Fibroblast of skin of right quadriceps (primary cell): ENCODE results near the gene NDUFV1.

ENCODE experiments used
- DNase-seq: peaks from one replicate; pipeline ENCODE4 v3.0.0-alpha.2; 2013

The NDUFV1 gene

DNA sequence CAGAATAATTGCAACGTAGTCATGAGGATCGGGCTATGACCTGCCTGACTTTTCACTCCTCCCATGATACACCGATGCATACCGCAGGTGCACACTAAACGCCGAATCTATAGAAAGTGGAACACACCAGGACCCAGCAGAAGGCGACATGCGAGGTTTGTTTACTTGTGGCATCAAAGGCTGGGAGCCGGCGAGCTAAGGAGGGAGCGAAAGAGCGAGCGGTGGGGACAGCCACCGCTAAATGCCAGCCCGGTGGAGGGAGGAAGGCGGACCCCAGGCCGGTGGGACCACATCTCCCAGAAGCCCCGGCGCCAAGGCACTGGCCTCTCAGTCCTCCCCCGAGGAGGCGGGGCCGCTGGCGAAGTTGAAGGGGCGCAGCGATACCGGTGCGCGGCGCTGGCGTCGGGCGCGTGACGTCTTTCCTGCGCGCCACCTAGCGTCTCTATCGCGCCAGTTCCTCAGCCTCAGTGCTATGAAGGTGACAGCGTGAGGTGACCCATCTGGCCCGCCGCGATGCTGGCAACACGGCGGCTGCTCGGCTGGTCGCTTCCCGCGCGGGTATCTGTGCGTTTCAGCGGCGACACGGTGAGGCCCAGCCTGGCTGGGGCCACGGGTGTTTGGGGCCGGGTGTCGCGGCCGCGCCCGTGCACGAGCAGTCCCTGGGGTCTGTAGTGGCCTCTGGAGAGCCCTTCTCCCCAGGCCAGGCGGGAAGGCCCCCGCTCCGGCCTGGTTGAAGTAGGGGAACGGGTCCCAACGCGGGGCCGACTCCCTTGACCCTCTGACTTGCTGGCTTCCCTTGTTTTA is at the start of gene NDUFV1:
Gene NDUFV1 (plus strand): TSS at position 445 of the 804 bp plus-strand sequence. CDS start 69 bp downstream, at position 514.
- DNase-seq, result peak; percentile 91

GRCh38 chr11:67558084-67558772 is 48.5 kb upstream of the NDUFV1 start:
- no peak for DNase-seq

- DNase-seq, result no peak
Observed at GRCh38 chr11:67561971-67562619, 44.6 kb upstream of the NDUFV1 start.

- DNase-seq, result peak; percentile 46
Observed at GRCh38 chr11:67562963-67563704, 43.6 kb upstream of the NDUFV1 start.

DNA sequence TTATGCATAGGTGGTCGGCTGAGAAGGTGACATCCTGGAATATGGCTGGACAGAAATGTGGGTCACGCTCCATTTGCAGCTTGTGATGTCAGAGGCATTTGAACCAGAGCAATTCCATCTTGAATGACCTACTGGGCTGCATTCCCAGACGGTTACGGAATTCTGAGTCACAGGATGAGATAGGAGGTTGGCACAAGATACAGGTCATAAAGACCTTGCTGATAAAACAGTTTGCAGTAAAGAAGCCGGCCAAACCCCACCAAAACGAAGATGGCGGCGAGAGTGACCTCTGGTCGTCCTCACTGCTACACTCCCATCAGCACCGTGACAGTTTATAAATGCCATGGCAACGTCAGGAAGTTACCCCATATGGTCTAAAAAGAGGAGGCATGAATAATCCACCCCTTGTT is 43.0 kb upstream of the NDUFV1 start:
- peak; percentile 86 for DNase-seq

DNA sequence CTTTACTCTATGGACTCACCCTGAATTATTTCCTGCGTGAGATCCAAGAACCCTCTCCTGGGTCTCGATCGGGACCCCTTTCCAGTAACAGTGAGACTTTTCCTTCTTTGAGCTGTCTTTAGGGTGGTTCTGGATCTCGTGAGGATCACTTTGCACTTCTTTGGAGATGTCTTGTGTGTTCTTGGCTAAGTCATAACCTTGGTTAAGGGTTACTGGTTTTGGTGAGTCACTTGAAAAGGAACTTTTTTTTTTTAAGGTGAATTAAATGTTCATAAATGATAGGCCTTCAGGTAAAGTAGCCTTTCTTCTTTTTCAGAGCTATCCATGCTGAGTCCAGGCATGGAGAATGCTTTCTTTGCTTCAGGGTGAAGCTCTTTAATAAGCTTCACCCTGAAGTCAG is 42.5 kb upstream of the NDUFV1 start:
- DNase-seq, result no peak

DNA sequence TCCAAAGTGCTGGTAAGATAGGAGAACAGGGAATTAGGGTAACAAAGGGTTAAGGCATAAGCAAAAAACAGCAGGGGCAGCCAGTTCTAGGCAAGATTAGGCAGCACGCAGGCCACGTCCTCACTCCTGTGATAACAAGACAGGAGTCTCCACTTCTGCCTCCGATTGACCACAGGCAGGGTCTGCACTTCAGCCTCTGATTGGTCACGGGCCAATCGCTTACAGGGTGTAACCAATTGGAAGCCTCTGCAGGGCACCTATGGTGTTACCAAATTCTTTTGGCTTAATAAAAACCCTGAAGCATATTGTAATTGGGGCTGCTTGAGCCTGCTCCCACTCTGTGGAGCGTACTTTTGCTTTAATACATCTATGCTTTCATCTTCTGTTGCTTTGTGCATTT is 35.3 kb upstream of the NDUFV1 start:
- no peak for DNase-seq

DNA sequence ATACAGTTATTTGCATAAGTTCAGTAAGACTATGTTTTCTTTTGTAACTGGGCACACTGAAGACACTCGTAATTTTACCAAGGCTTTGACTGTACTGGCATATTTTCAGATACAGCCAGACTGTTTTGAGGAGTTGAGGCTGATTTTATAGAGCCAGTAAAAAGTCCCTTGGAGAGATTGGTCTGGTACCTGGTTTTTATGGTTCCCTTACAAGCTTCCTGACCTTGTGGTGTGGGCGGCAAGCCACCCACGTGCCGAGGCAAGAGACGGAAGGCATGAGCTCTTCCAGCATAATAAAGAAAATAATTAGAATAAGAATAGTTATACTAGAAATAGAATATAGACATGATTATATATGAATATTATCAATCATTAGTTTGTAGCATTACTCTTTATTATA is 34.4 kb upstream of the NDUFV1 start:
- no peak for DNase-seq

GRCh38 chr11:67572747-67573419 is 33.9 kb upstream of the NDUFV1 start:
- peak; percentile 35 for DNase-seq

DNA sequence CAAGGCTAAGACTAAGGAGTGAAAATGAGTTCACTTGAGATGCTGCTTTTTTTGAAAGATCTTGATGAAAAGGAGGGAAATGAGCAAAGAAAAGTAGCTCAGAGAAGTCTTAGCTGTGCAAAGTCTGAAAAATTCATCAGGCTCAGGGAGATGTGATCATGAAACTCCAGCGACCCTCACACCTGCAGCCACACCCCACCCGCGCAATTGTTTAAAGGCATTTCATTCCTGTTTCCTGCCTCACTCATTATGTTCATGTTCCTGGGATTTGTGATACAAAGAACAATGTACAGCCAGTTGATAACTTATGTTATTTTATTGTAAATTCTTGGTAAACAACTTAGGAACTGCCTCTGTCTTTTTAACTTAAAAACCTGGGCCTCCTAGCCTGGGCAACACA is 31.8 kb upstream of the NDUFV1 start:
- no peak for DNase-seq

GRCh38 chr11:67576735-67577475 is 29.8 kb upstream of the NDUFV1 start:
- DNase-seq, result no peak

DNA sequence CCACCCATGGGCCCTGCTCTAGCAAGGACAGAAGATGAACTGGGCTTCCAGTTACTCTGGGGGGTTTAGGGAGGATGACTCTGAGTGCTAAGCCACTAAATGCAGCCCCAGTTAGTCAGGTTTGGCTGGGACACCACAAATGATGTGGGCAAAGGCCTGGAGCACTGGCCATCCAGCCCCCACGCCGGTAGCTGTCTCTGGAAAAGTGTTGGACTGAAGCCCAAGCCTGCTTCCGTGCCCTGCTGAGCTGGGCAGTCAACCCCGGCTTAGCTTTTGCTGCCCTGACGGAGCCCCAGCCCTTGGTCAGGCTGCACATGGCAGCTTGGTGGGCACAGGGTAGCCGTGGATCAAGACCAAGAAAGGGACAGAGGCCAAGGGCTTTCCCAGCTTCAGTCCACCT is 28.8 kb upstream of the NDUFV1 start:
- DNase-seq, result no peak

DNA sequence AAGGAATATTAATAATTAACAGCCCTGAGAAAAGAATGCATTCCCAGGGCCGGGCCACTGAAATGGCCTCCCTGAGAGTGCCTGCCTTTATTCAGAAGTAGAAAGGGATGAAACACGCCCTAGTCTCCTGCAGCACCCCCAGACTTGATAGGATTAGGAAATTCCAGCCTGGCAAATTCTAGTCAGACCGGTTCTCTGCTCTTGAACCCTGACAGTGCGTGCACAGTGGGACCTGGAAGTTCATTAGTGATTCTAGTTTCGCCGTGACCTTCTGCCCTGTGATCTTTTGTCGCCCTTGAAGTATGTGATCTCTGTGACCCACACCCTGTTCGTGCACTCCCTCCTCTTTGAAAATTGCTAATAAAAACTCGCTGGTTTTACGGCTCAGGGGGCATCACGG is 25.3 kb upstream of the NDUFV1 start:
- DNase-seq, result no peak

- DNase-seq, result no peak
Observed at GRCh38 chr11:67582011-67582410, 24.7 kb upstream of the NDUFV1 start.

DNA sequence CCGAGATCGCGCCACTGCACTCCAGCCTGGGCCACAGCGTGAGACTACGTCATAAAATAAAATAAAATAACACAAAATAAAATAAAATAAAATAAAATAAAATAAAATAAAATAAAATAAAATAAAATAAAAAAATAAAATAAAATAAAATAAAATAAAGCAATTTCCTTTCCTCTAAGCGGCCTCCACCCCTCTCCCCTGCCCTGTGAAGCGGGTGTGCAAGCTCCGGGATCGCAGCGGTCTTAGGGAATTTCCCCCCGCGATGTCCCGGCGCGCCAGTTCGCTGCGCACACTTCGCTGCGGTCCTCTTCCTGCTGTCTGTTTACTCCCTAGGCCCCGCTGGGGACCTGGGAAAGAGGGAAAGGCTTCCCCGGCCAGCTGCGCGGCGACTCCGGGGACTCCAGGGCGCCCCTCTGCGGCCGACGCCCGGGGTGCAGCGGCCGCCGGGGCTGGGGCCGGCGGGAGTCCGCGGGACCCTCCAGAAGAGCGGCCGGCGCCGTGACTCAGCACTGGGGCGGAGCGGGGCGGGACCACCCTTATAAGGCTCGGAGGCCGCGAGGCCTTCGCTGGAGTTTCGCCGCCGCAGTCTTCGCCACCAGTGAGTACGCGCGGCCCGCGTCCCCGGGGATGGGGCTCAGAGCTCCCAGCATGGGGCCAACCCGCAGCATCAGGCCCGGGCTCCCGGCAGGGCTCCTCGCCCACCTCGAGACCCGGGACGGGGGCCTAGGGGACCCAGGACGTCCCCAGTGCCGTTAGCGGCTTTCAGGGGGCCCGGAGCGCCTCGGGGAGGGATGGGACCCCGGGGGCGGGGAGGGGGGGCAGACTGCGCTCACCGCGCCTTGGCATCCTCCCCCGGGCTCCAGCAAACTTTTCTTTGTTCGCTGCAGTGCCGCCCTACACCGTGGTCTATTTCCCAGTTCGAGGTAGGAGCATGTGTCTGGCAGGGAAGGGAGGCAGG is 23.2 kb upstream of the NDUFV1 start, which contains the start of gene GSTP1:
Gene GSTP1 (plus strand): TSS at position 566 of the 958 bp plus-strand sequence. CDS start 32 bp downstream, at position 598.
- peak; percentile 93 for DNase-seq

DNA sequence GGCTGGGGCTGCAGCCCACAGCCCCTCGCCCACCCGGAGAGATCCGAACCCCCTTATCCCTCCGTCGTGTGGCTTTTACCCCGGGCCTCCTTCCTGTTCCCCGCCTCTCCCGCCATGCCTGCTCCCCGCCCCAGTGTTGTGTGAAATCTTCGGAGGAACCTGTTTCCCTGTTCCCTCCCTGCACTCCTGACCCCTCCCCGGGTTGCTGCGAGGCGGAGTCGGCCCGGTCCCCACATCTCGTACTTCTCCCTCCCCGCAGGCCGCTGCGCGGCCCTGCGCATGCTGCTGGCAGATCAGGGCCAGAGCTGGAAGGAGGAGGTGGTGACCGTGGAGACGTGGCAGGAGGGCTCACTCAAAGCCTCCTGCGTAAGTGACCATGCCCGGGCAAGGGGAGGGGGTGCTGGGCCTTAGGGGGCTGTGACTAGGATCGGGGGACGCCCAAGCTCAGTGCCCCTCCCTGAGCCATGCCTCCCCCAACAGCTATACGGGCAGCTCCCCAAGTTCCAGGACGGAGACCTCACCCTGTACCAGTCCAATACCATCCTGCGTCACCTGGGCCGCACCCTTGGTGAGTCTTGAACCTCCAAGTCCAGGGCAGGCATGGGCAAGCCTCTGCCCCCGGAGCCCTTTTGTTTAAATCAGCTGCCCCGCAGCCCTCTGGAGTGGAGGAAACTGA is 22.4 kb upstream of the NDUFV1 start:
- DNase-seq, result peak; percentile 43

- DNase-seq, result no peak
Observed at GRCh38 chr11:67584881-67585873, 21.6 kb upstream of the NDUFV1 start.

- no peak for DNase-seq
Observed at GRCh38 chr11:67585911-67586310, 20.8 kb upstream of the NDUFV1 start.
